ENCODE data around the gene CCDC87. TPM values are rescaled to one million over a fixed set of nuclear protein-coding genes. Genes with fewer than 3 reads are reported as not detected.

CCDC87 gene
- total RNA-seq, 6 experiments from 2014 or later, result 0.07 to 0.37 (median 0.12) TPM; not detected in 1

- intact Hi-C loops (cut with DNase I), result no loop called here
- peak within 1 kb of the TSS; percentile 71 to 82 (median 81) for H3K27ac ChIP-seq
- H3K9me3 ChIP-seq, result no peaks in the 10 kb centered on the region
- peaks cover 2 to 24% (median 6%) of the 10 kb centered on the region in 4 donors for H3K36me3 ChIP-seq
- peak within 1 kb of the TSS; percentile 71 to 85 (median 83) for H3K4me3 ChIP-seq
- no peak for TF ChIP-seq CTCF (IDR thresholded peaks at IDR 0.05)
- peak; percentile 80 for TF ChIP-seq POLR2A (IDR thresholded peaks at IDR 0.05)
- ATAC-seq (peak; percentile 91 to 97 (median 94)), DNase-seq (peak; percentile 95 to 99 (median 98))
- WGBS (ENCODE audit: insufficient coverage, low coverage, low lambda C conversion rate, missing lambda C conversion rate), result 1% methylated on average over 30 of the region's 63 CpGs
- H3K27me3 ChIP-seq, result no peaks in the 10 kb centered on the region
- H3K4me1 ChIP-seq, result peaks cover 0 to 44% (median 23%) of the 10 kb centered on the region in 4 donors
These were observed 45.6 kb upstream of the CCDC87 start, which contains the start of gene RBM4 for GRCh38 chr11:66638177-66639065. Gene RBM4 (plus strand): TSS chr11:66638703. CDS start chr11:66639712, 1,009 bp downstream.

GRCh38 chr11:66637557-66638176 lies 44.8 kb upstream of the CCDC87 start:
- 50% methylated on average over 10 of the region's 12 CpGs for WGBS (ENCODE audit: insufficient coverage, low coverage, low lambda C conversion rate, missing lambda C conversion rate)
- Histone ChIP-seq H3K27me3 (no peaks in the 10 kb centered on the region), H3K4me1 (peaks cover 0 to 42% (median 20%) of the 10 kb centered on the region in 4 donors), H3K9me3 (no peaks in the 10 kb centered on the region), H3K4me3 (peak overlapping the region; percentile 71 to 85 (median 83)), H3K36me3 (peaks cover 0 to 24% (median under 1%) of the 10 kb centered on the region in 4 donors), H3K27ac (peak overlapping the region in 1 of 3 donors; percentile 47)
- no peak for DNase-seq
- ATAC-seq, result peak; percentile 3 to 11 (median 4)
- no peak for TF ChIP-seq POLR2A (IDR thresholded peaks at IDR 0.05)
- TF ChIP-seq CTCF (IDR thresholded peaks at IDR 0.05), result no peak
- intact Hi-C loops (cut with DNase I), result no loop called here

- Histone ChIP-seq H3K27me3 (no peaks in the 10 kb centered on the region), H3K36me3 (peaks cover 0 to 19% (median 0%) of the 10 kb centered on the region in 4 donors), H3K27ac (no peak overlapping the region), H3K4me1 (peaks cover 0 to 29% (median 12%) of the 10 kb centered on the region in 4 donors), H3K9me3 (no peaks in the 10 kb centered on the region), H3K4me3 (no peak overlapping the region)
- ATAC-seq (no peak), DNase-seq (no peak)
- no peak for TF ChIP-seq CTCF (IDR thresholded peaks at IDR 0.05)
- TF ChIP-seq POLR2A (IDR thresholded peaks at IDR 0.05), result no peak
- intact Hi-C loops (cut with DNase I), result no loop called here
- WGBS (ENCODE audit: insufficient coverage, low coverage, low lambda C conversion rate, missing lambda C conversion rate), result 54% methylated on average over 2 of the region's 3 CpGs
These were observed 43.5 kb upstream of the CCDC87 start for GRCh38 chr11:66636411-66636810.

- Histone ChIP-seq H3K4me3 (no peak overlapping the region), H3K9me3 (no peaks in the 10 kb centered on the region), H3K27me3 (no peaks in the 10 kb centered on the region), H3K36me3 (peaks cover 0 to 28% (median 10%) of the 10 kb centered on the region in 4 donors), H3K27ac (no peak overlapping the region), H3K4me1 (peaks cover 0 to 6% (median 1%) of the 10 kb centered on the region in 4 donors)
- whole genome bisulfite sequencing (ENCODE audit: insufficient coverage, low coverage, low lambda C conversion rate, missing lambda C conversion rate), result 92% methylated on average over 1 of the region's 2 CpGs
- TF ChIP-seq CTCF (IDR thresholded peaks at IDR 0.05), result no peak
- TF ChIP-seq POLR2A (IDR thresholded peaks at IDR 0.05), result no peak
- DNase-seq, result no peak
- ATAC-seq, result no peak
- intact Hi-C loops (cut with DNase I), result no loop called here
These were observed 40.1 kb upstream of the CCDC87 start for GRCh38 chr11:66632952-66633351.
